Stimulated activated effector memory CD8-positive, alpha-beta T cell treated with anti-CD3 and anti-CD28 coated beads, Interleukin-12 subunit alpha, Interleukin-12 subunit beta, amount 100 ng/mL, for 72 hours (primary cell): ENCODE measurements around the gene FIGNL2.
A peak's percentile ranks its signal among the peaks of the same experiment; 100 is the strongest.
"Not testable (repeated sequence)": the region's sequence is repeated elsewhere in the genome, so short reads cannot be mapped to it uniquely, and the experiment has no call there.

Experiments used
- ATAC-seq: fragments of 150-1000 bp; cut with Tn5 transposase; 2 replicates; pipeline ENCODE4 v1.10.0; 2021
- DNase-seq, 2 donors: peaks; one replicate each; pipeline ENCODE4 v3.0.0; 2021 to 2022; ENCODE audit warnings: low spot score in 2 of 2
- H3K27ac Mint-ChIP-seq: one replicate; pipeline ENCODE4 v1.8.0; 2022; ENCODE audit warnings: mild to moderate bottlenecking, mixed read lengths
- H3K36me3 Mint-ChIP-seq: one replicate; pipeline ENCODE4 v1.8.0; 2022; ENCODE audit warnings: mild to moderate bottlenecking, mixed read lengths
- H3K4me1 Mint-ChIP-seq: one replicate; pipeline ENCODE4 v1.8.0; 2022; ENCODE audit warnings: mixed read lengths
- H3K4me3 Mint-ChIP-seq: one replicate; pipeline ENCODE4 v1.8.0; 2022; ENCODE audit warnings: mild to moderate bottlenecking, mixed read lengths
- H3K9me3 Mint-ChIP-seq: one replicate; pipeline ENCODE4 v1.8.0; 2022; ENCODE audit warnings: mixed read lengths

FIGNL2 gene

GRCh38 chr12:51848326-51848727 is at the start of gene FIGNL2:
Gene FIGNL2, minus strand, starts transcription at chr12:51848718. Its CDS starts 26,305 bp downstream, at chr12:51822413.
- H3K27ac Mint-ChIP-seq: no peak within 1 kb of the TSS
- ATAC-seq: no peak
- peaks cover 24% of the 10 kb centered on the region for H3K4me1 Mint-ChIP-seq
- no peak for DNase-seq
- H3K4me3 Mint-ChIP-seq: peak within 1 kb of the TSS; percentile 51
- no peaks in the 10 kb centered on the region for H3K9me3 Mint-ChIP-seq
- H3K36me3 Mint-ChIP-seq: no peaks in the 10 kb centered on the region

GRCh38 chr12:51897181-51897580 is 48.7 kb upstream of the FIGNL2 start:
- no peak for ATAC-seq
- no peak for DNase-seq
- Mint-ChIP-seq H3K36me3 (no peaks in the 10 kb centered on the region), H3K27ac (no peak overlapping the region), H3K9me3 (no peaks in the 10 kb centered on the region), H3K4me3 (no peak overlapping the region), H3K4me1 (no peaks in the 10 kb centered on the region)

GRCh38 chr12:51896236-51896635 is 47.7 kb upstream of the FIGNL2 start:
- no peak overlapping the region for H3K4me3 Mint-ChIP-seq
- ATAC-seq (no peak), DNase-seq (no peak)
- H3K36me3 Mint-ChIP-seq: no peaks in the 10 kb centered on the region
- no peaks in the 10 kb centered on the region for H3K9me3 Mint-ChIP-seq
- no peak overlapping the region for H3K27ac Mint-ChIP-seq
- H3K4me1 Mint-ChIP-seq: no peaks in the 10 kb centered on the region

- no peaks in the 10 kb centered on the region for H3K9me3 Mint-ChIP-seq
- no peak overlapping the region for H3K27ac Mint-ChIP-seq
- DNase-seq: no peak
- H3K36me3 Mint-ChIP-seq: no peaks in the 10 kb centered on the region
- ATAC-seq: no peak
- H3K4me1 Mint-ChIP-seq: no peaks in the 10 kb centered on the region
- no peak overlapping the region for H3K4me3 Mint-ChIP-seq
These were observed 47.0 kb upstream of the FIGNL2 start for GRCh38 chr12:51895378-51896135.

- DNase-seq (no peak), ATAC-seq (no peak)
- Mint-ChIP-seq H3K4me1 (no peaks in the 10 kb centered on the region), H3K36me3 (no peaks in the 10 kb centered on the region), H3K4me3 (no peak overlapping the region), H3K9me3 (no peaks in the 10 kb centered on the region), H3K27ac (no peak overlapping the region)
These were observed 45.3 kb upstream of the FIGNL2 start for GRCh38 chr12:51893786-51894185.

GRCh38 chr12:51891843-51892242 is 43.3 kb upstream of the FIGNL2 start:
- H3K9me3 Mint-ChIP-seq: no peaks in the 10 kb centered on the region
- no peak for DNase-seq
- H3K27ac Mint-ChIP-seq: no peak overlapping the region
- H3K4me1 Mint-ChIP-seq: no peaks in the 10 kb centered on the region
- no peaks in the 10 kb centered on the region for H3K36me3 Mint-ChIP-seq
- no peak for ATAC-seq
- H3K4me3 Mint-ChIP-seq: no peak overlapping the region

- DNase-seq (no peak), ATAC-seq (no peak)
- no peaks in the 10 kb centered on the region for H3K36me3 Mint-ChIP-seq
- no peak overlapping the region for H3K4me3 Mint-ChIP-seq
- peaks cover 8% of the 10 kb centered on the region for H3K4me1 Mint-ChIP-seq
- H3K9me3 Mint-ChIP-seq: no peaks in the 10 kb centered on the region
- no peak overlapping the region for H3K27ac Mint-ChIP-seq
These were observed 42.1 kb upstream of the FIGNL2 start for GRCh38 chr12:51890511-51891171.

- Mint-ChIP-seq H3K4me3 (no peak overlapping the region), H3K9me3 (no peaks in the 10 kb centered on the region), H3K4me1 (peaks cover 8% of the 10 kb centered on the region), H3K36me3 (no peaks in the 10 kb centered on the region), H3K27ac (no peak overlapping the region)
- ATAC-seq: no peak
- no peak for DNase-seq
These were observed 41.6 kb upstream of the FIGNL2 start for GRCh38 chr12:51890133-51890464.

- no peak overlapping the region for H3K27ac Mint-ChIP-seq
- H3K9me3 Mint-ChIP-seq: no peaks in the 10 kb centered on the region
- no peaks in the 10 kb centered on the region for H3K36me3 Mint-ChIP-seq
- no peak for DNase-seq
- no peak for ATAC-seq
- H3K4me3 Mint-ChIP-seq: no peak overlapping the region
- peaks cover 8% of the 10 kb centered on the region for H3K4me1 Mint-ChIP-seq
These were observed 41.0 kb upstream of the FIGNL2 start for GRCh38 chr12:51889216-51890132.

- no peak for DNase-seq
- Mint-ChIP-seq H3K4me1 (peaks cover 8% of the 10 kb centered on the region), H3K36me3 (no peaks in the 10 kb centered on the region), H3K9me3 (no peaks in the 10 kb centered on the region), H3K27ac (no peak overlapping the region), H3K4me3 (no peak overlapping the region)
- ATAC-seq: no peak
These were observed 40.0 kb upstream of the FIGNL2 start for GRCh38 chr12:51888316-51889215.

- Mint-ChIP-seq H3K27ac (no peak within 1 kb of the TSS), H3K36me3 (no peaks in the 10 kb centered on the region), H3K4me1 (peaks cover 8% of the 10 kb centered on the region), H3K9me3 (no peaks in the 10 kb centered on the region), H3K4me3 (no peak within 1 kb of the TSS)
- DNase-seq: no peak
- no peak for ATAC-seq
These were observed 39.2 kb upstream of the FIGNL2 start, which contains the start of gene ANKRD33 for GRCh38 chr12:51887476-51888315. Gene ANKRD33, plus strand, starts transcription at chr12:51888103. Its CDS starts 84 bp downstream, at chr12:51888187.

- peak overlapping the region; percentile 70 for H3K27ac Mint-ChIP-seq
- H3K36me3 Mint-ChIP-seq: no peaks in the 10 kb centered on the region
- peak; percentile 95 for ATAC-seq
- H3K9me3 Mint-ChIP-seq: no peaks in the 10 kb centered on the region
- peaks cover 8% of the 10 kb centered on the region for H3K4me1 Mint-ChIP-seq
- DNase-seq: no peak
- peak overlapping the region; percentile 30 for H3K4me3 Mint-ChIP-seq
These were observed 37.6 kb upstream of the FIGNL2 start for GRCh38 chr12:51886021-51886710.

GRCh38 chr12:51885294-51886020 is 36.9 kb upstream of the FIGNL2 start:
- not testable (repeated sequence) for H3K4me1 Mint-ChIP-seq, H3K9me3 Mint-ChIP-seq, ATAC-seq, H3K36me3 Mint-ChIP-seq, DNase-seq
- Mint-ChIP-seq H3K4me3 (peak overlapping the region; percentile 30), H3K27ac (peak overlapping the region; percentile 70)
